NCI-H82 treated with DMSO at 0.1 percent for 48 hours (cell line): Measurements from ENCODE around the gene TTC9B.

ENCODE experiments used
- DNase-seq: peaks from one replicate; lab custom pipeline; 2025; ENCODE audit not compliant: unreplicated experiment; lab: John Stamatoyannopoulos, UW

TTC9B gene

GRCh38 chr19:40216013-40216776 is 2.0 kb downstream of the TTC9B start:
- no peak for DNase-seq

- no peak for DNase-seq
Measured at GRCh38 chr19:40214936-40215335, 3.2 kb downstream of the TTC9B start.

- no peak for DNase-seq
Measured at GRCh38 chr19:40213882-40214570, 4.2 kb downstream of the TTC9B start.

- DNase-seq, result no peak
Measured at GRCh38 chr19:40213251-40213829, 4.8 kb downstream of the TTC9B start.

- no peak for DNase-seq
Measured at GRCh38 chr19:40210889-40211288, 7.3 kb downstream of the TTC9B start.

GRCh38 chr19:40208602-40209001 is 9.6 kb downstream of the TTC9B start:
- no peak for DNase-seq

- no peak for DNase-seq
Measured at GRCh38 chr19:40205760-40206159, 12.4 kb downstream of the TTC9B start.

- DNase-seq, result no peak
Measured at GRCh38 chr19:40204381-40204780, 13.8 kb downstream of the TTC9B start.

- DNase-seq, result no peak
Measured at GRCh38 chr19:40200341-40201099, 17.7 kb downstream of the TTC9B start.

GRCh38 chr19:40198272-40198990 is 19.8 kb downstream of the TTC9B start:
- no peak for DNase-seq

GRCh38 chr19:40193587-40193849 is 24.7 kb downstream of the TTC9B start:
- DNase-seq, result no peak

- DNase-seq, result no peak
Measured at GRCh38 chr19:40192758-40193586, 25.2 kb downstream of the TTC9B start.

- no peak for DNase-seq
Measured at GRCh38 chr19:40191836-40192646, 26.1 kb downstream of the TTC9B start.

- peak; percentile 5 for DNase-seq
Measured at GRCh38 chr19:40190891-40191835, 27.0 kb downstream of the TTC9B start, which contains the start of gene MAP3K10. Gene MAP3K10 (plus strand): TSS chr19:40191426. CDS start chr19:40192032, 606 bp downstream.

GRCh38 chr19:40184273-40184672 is 33.9 kb downstream of the TTC9B start:
- DNase-seq, result no peak

- DNase-seq, result no peak
Measured at GRCh38 chr19:40178756-40179155, 39.4 kb downstream of the TTC9B start.

GRCh38 chr19:40177286-40178070 is 40.7 kb downstream of the TTC9B start:
- no peak for DNase-seq
